DND-41 (cell line): ENCODE data around the gene ATF7IP2.
"Not testable (repeated sequence)": the region's sequence is repeated elsewhere in the genome, so short reads cannot be mapped to it uniquely, and the experiment has no call there.

Experiments used
- ATAC-seq: fragments of 200-7000 bp; cut with Tn5 transposase; 3 replicates; pipeline ENCODE4 v1.9.1; 2021; ENCODE audit warnings: low read depth; ENCODE audit not compliant: insufficient read depth
- DNase-seq: peaks from one replicate; pipeline ENCODE4 v3.0.0-alpha.2; 2020
- H2AFZ ChIP-seq: 2 replicates; pipeline ENCODE4 v1.6.0; 2012; ENCODE audit warnings: low read depth, low read length
- H3K27ac ChIP-seq: 2 replicates; pipeline ENCODE4 v1.5.1; 2012; ENCODE audit warnings: low read length, inconsistent platforms
- H3K27me3 ChIP-seq: fragments of 200-600 bp; sonication (generic); 2 replicates; pipeline ENCODE4 v1.6.0; 2012; ENCODE audit warnings: low read length, mild to moderate bottlenecking, inconsistent platforms; ENCODE audit not compliant: insufficient read depth, poor library complexity
- H3K36me3 ChIP-seq: 2 replicates; pipeline ENCODE4 v1.5.1; 2012; ENCODE audit warnings: low read length, inconsistent platforms; ENCODE audit not compliant: insufficient read depth
- H3K4me1 ChIP-seq: 2 replicates; pipeline ENCODE4 v1.5.1; 2012; ENCODE audit warnings: mild to moderate bottlenecking, low read length; ENCODE audit not compliant: insufficient read depth
- H3K4me2 ChIP-seq: 2 replicates; pipeline ENCODE4 v1.6.0; 2012; ENCODE audit warnings: mild to moderate bottlenecking, moderate library complexity, low read length, inconsistent platforms; ENCODE audit not compliant: insufficient read depth
- H3K4me3 ChIP-seq, 2 experiments: fragments of 200-600 bp in 1 of 2; shearing (Covaris generic) in 1 of 2; 2 replicates each; pipeline ENCODE4 v1.5.1; 2012 to 2016; ENCODE audit warnings: inconsistent platforms in 2 of 2, low read length in 2 of 2, mild to moderate bottlenecking in 2 of 2, low read depth in 1 of 2, moderate library complexity in 1 of 2
- H3K79me2 ChIP-seq: 2 replicates; pipeline ENCODE4 v1.6.0; 2012; ENCODE audit warnings: low read length, inconsistent platforms; ENCODE audit not compliant: insufficient read depth
- H3K9ac ChIP-seq: 2 replicates; pipeline ENCODE4 v1.6.0; 2012; ENCODE audit warnings: low read depth, mild to moderate bottlenecking, inconsistent platforms, low read length, moderate library complexity
- H3K9me3 ChIP-seq: 2 replicates; pipeline ENCODE4 v1.5.1; 2012; ENCODE audit warnings: low read length, moderate library complexity, mild to moderate bottlenecking, inconsistent platforms; ENCODE audit not compliant: insufficient read depth, severe bottlenecking
- H4K20me1 ChIP-seq: 2 replicates; pipeline ENCODE4 v1.6.0; 2012; ENCODE audit warnings: low read length; ENCODE audit not compliant: insufficient read depth
- CTCF ChIP-seq: IDR thresholded peaks from 2 replicates; pipeline ENCODE4 v1.5.1; 2012; ENCODE audit warnings: borderline replicate concordance, low read length, moderate library complexity, mild to moderate bottlenecking; ENCODE audit not compliant: poor library complexity, severe bottlenecking; ENCODE audit errors: extremely low read depth
- EZH2 ChIP-seq: IDR thresholded peaks from 3 replicates; pipeline ENCODE4 v1.6.1; 2012; ENCODE audit warnings: borderline replicate concordance, low read depth, mild to moderate bottlenecking, moderate library complexity, low read length, inconsistent platforms; ENCODE audit not compliant: severe bottlenecking

ATF7IP2 gene

GRCh38 chr16:10502776-10503175, 116.9 kb downstream of the ATF7IP2 start:
- no peaks in the 10 kb centered on the region for H4K20me1 ChIP-seq
- H3K9me3 ChIP-seq, result no peaks in the 10 kb centered on the region
- ATAC-seq (no peak), DNase-seq (no peak)
- no peak overlapping the region for H3K4me3 ChIP-seq
- no peak overlapping the region for H3K27ac ChIP-seq
- no peaks in the 10 kb centered on the region for H3K36me3 ChIP-seq
- H2AFZ ChIP-seq, result no peak overlapping the region; the same call in 1 of the 2 replicates
- H3K79me2 ChIP-seq, result no peaks in the 10 kb centered on the region
- H3K27me3 ChIP-seq, result no peaks in the 10 kb centered on the region
- no peak overlapping the region for H3K9ac ChIP-seq
- no peak for TF ChIP-seq CTCF
- TF ChIP-seq EZH2, result no peak
- no peak overlapping the region for H3K4me2 ChIP-seq
- no peaks in the 10 kb centered on the region for H3K4me1 ChIP-seq

GRCh38 chr16:10504404-10504885, 118.6 kb downstream of the ATF7IP2 start:
- Histone ChIP-seq H3K4me1 (no peaks in the 10 kb centered on the region), H3K79me2 (no peaks in the 10 kb centered on the region), H2AFZ (no peak overlapping the region), H3K9ac (no peak overlapping the region), H3K27ac (no peak overlapping the region), H3K27me3 (no peaks in the 10 kb centered on the region), H4K20me1 (no peaks in the 10 kb centered on the region), H3K4me2 (no peak overlapping the region), H3K4me3 (no peak overlapping the region), H3K9me3 (no peaks in the 10 kb centered on the region), H3K36me3 (no peaks in the 10 kb centered on the region)
- ATAC-seq, result no peak
- TF ChIP-seq CTCF, result no peak
- no peak for TF ChIP-seq EZH2
- DNase-seq, result no peak

GRCh38 chr16:10505286-10505685, 119.4 kb downstream of the ATF7IP2 start:
- H3K9me3 ChIP-seq, ATAC-seq, H3K79me2 ChIP-seq, H3K27ac ChIP-seq, H3K4me2 ChIP-seq, H4K20me1 ChIP-seq, H3K27me3 ChIP-seq, H3K4me3 ChIP-seq, H3K4me1 ChIP-seq, DNase-seq, H3K9ac ChIP-seq, H2AFZ ChIP-seq, H3K36me3 ChIP-seq: not testable (repeated sequence)

- Histone ChIP-seq H3K4me2 (no peak overlapping the region), H3K27ac (no peak overlapping the region), H2AFZ (no peak overlapping the region), H3K4me1 (no peaks in the 10 kb centered on the region), H3K4me3 (no peak overlapping the region), H4K20me1 (no peaks in the 10 kb centered on the region), H3K9ac (no peak overlapping the region), H3K27me3 (peaks cover 4% of the 10 kb centered on the region), H3K36me3 (no peaks in the 10 kb centered on the region), H3K9me3 (no peaks in the 10 kb centered on the region), H3K79me2 (no peaks in the 10 kb centered on the region)
- ATAC-seq, result peak; percentile 100
- TF ChIP-seq EZH2 (no peak), CTCF (peak; percentile 94)
- peak; percentile 74 for DNase-seq
Observed at GRCh38 chr16:10509534-10510025, 123.7 kb downstream of the ATF7IP2 start.
